Mesendoderm (in vitro differentiated cells): ENCODE data around the gene PCLAF.

ENCODE experiments used
- DNase-seq: peaks from one replicate; pipeline ENCODE4 v3.0.0; 2013
- H2AK5ac ChIP-seq: 2 replicates; pipeline ENCODE4 v1.6.1; 2013; ENCODE audit warnings: low read length, inconsistent platforms
- H2BK120ac ChIP-seq: 2 replicates; pipeline ENCODE4 v1.6.1; 2013; ENCODE audit warnings: low read depth, mild to moderate bottlenecking, low read length, moderate library complexity, mixed read lengths
- H2BK15ac ChIP-seq: replicated peaks from 2 replicates; pipeline ENCODE4 v1.6.1; 2013; ENCODE audit warnings: low read depth, mild to moderate bottlenecking, moderate library complexity
- H2BK5ac ChIP-seq: 2 replicates; pipeline ENCODE4 v1.6.1; 2013; ENCODE audit warnings: low read length, inconsistent platforms
- H3K18ac ChIP-seq: 2 replicates; pipeline ENCODE4 v1.6.1; 2013; ENCODE audit warnings: mild to moderate bottlenecking, low read length, mixed read lengths
- H3K23ac ChIP-seq: one replicate; pipeline ENCODE4 v1.6.1; 2013; ENCODE audit warnings: low read length
- H3K27ac ChIP-seq: 2 replicates; pipeline ENCODE4 v1.5.1; 2013; ENCODE audit warnings: low read depth, mild to moderate bottlenecking, inconsistent platforms, low read length, moderate library complexity
- H3K27me3 ChIP-seq: 2 replicates; pipeline ENCODE4 v1.6.1; 2013; ENCODE audit warnings: low read length, control low read depth, mild to moderate bottlenecking, inconsistent platforms; ENCODE audit not compliant: insufficient read depth, poor library complexity
- H3K36me3 ChIP-seq: 2 replicates; pipeline ENCODE4 v1.6.1; 2013; ENCODE audit warnings: low read length, inconsistent platforms; ENCODE audit not compliant: control insufficient read depth, insufficient read depth
- H3K4ac ChIP-seq: one replicate; pipeline ENCODE4 v1.6.1; 2013; ENCODE audit warnings: low read depth, mild to moderate bottlenecking, low read length, moderate library complexity
- H3K4me1 ChIP-seq: 2 replicates; pipeline ENCODE4 v1.6.1; 2013; ENCODE audit warnings: low read depth, low read length, inconsistent platforms; ENCODE audit not compliant: control insufficient read depth
- H3K4me2 ChIP-seq: 2 replicates; pipeline ENCODE4 v1.6.1; 2013; ENCODE audit warnings: low read length
- H3K4me3 ChIP-seq: 2 replicates; pipeline ENCODE4 v1.5.1; 2013; ENCODE audit warnings: mild to moderate bottlenecking, low read length
- H3K56ac ChIP-seq: one replicate; pipeline ENCODE4 v1.6.1; 2013; ENCODE audit warnings: low read length
- H3K79me1 ChIP-seq: 2 replicates; pipeline ENCODE4 v1.6.1; 2013; ENCODE audit warnings: low read length, inconsistent platforms
- H3K79me2 ChIP-seq: 2 replicates; pipeline ENCODE4 v1.6.1; 2013; ENCODE audit warnings: mild to moderate bottlenecking, low read length; ENCODE audit not compliant: control insufficient read depth, insufficient read depth
- H3K9ac ChIP-seq: 2 replicates; pipeline ENCODE4 v1.6.1; 2013; ENCODE audit warnings: low read length, inconsistent platforms
- H4K5ac ChIP-seq: one replicate; pipeline ENCODE4 v1.6.1; 2013; ENCODE audit warnings: low read length
- H4K8ac ChIP-seq: one replicate; pipeline ENCODE4 v1.6.1; 2013; ENCODE audit warnings: low read depth, mild to moderate bottlenecking, control low read depth, low read length, moderate library complexity
- WGBS: extraction: QIAGEN DNeasy Blood & Tissue Kit; methylation state at CpG from one replicate; pipeline ENCODE4 v1.1.7; 2013; ENCODE audit warnings: low lambda C conversion rate, missing lambda C conversion rate; ENCODE audit not compliant: insufficient coverage; ENCODE audit errors: extremely low coverage; 5-methylcytosine and 5-hydroxymethylcytosine counted together

PCLAF gene

GRCh38 chr15:64361259-64361658 is 20.0 kb downstream of the PCLAF start:
- Histone ChIP-seq H3K36me3 (no peaks in the 10 kb centered on the region), H3K4ac (no peak overlapping the region), H4K5ac (no peak overlapping the region), H2BK15ac (no peak overlapping the region), H2BK5ac (no peak overlapping the region), H3K56ac (no peak overlapping the region), H3K79me2 (no peaks in the 10 kb centered on the region), H3K18ac (no peak overlapping the region), H3K4me1 (no peaks in the 10 kb centered on the region), H3K4me2 (no peak overlapping the region), H3K9ac (no peak overlapping the region), H3K27me3 (no peaks in the 10 kb centered on the region), H3K27ac (no peak overlapping the region), H3K23ac (no peak overlapping the region), H2BK120ac (no peak overlapping the region), H4K8ac (no peak overlapping the region), H3K79me1 (no peaks in the 10 kb centered on the region), H2AK5ac (no peak overlapping the region), H3K4me3 (no peak overlapping the region)
- no peak for DNase-seq
- WGBS = no CpG with 5 or more reads among the region's 4 CpGs

DNA sequence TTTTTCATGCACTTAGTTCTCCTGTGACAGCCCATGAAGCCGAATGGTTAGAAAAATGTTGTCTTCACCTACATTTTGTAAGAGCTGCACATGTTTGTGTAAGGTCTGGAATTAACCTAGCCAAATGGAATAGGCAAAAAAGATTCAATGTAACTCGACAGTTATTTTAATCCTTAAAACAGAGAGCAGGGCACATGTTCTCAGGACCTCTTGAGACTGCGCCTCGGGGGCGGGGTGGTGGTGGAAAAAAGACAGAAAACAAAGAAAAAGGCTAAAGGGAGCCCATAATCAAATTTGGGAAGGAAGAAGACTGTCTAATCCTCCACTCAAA is 24.6 kb downstream of the PCLAF start:
- WGBS = no CpG with 5 or more reads among the region's 5 CpGs
- DNase-seq = no peak

DNA sequence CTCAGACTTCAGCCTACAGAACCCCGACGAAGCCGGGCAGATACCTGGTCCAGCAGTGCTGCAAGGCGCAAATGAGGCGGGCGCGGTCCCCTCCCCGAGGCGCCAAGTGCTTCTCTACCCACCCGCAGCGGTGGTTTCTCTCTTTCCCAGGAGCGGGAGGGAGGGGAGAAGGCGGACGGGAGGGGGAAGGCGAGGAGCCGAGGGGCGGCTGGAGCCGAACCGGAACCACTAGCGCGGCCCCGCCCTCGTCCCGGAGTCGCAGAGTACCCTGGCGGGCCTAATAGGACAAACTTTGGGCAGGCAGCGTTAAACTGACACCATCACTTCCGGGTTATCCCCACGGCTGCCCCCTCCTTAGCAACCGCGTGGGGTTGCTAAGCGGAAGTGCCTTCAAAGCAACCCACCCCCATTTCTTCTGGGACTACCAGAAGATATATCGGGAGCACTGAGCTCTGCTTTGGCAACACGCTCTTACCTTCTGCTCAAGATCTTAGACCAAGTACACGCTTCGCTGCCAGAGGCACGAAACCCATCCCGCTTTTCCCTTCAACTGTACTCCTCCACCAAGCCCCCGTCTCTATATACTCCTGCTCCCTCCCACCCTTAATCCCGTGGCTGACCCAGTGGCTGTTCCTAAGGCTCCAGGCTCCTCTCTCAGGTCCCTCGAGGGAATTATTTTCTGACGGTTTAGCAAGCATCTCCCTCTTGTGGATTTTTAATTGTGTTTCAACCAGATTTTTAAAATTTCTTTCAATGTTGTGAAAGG is 25.1 kb downstream of the PCLAF start, which contains the start of gene CSNK1G1:
Gene CSNK1G1 (minus strand): TSS at position 230 of the 766 bp plus-strand sequence. CDS start 55,674 bp downstream, outside the sequence.
- Histone ChIP-seq H3K4me2 (peak within 1 kb of the TSS; percentile 81), H3K18ac (peak within 1 kb of the TSS; percentile 82), H4K5ac (no peak within 1 kb of the TSS), H4K8ac (peak within 1 kb of the TSS; percentile 7), H3K56ac (peak within 1 kb of the TSS; percentile 93), H3K79me1 (peaks cover 4% of the 10 kb centered on the region), H3K4me3 (peak within 1 kb of the TSS; percentile 94), H2BK120ac (peak within 1 kb of the TSS; percentile 17), H3K9ac (peak within 1 kb of the TSS; percentile 91), H3K27ac (peak within 1 kb of the TSS; percentile 51), H2AK5ac (no peak within 1 kb of the TSS), H3K4me1 (no peaks in the 10 kb centered on the region), H2BK5ac (no peak within 1 kb of the TSS), H2BK15ac (no peak within 1 kb of the TSS), H3K23ac (no peak within 1 kb of the TSS), H3K4ac (peak within 1 kb of the TSS; percentile 89), H3K36me3 (no peaks in the 10 kb centered on the region), H3K79me2 (peaks cover 10% of the 10 kb centered on the region), H3K27me3 (no peaks in the 10 kb centered on the region)
- DNase-seq = peak; percentile 99
- WGBS = no CpG with 5 or more reads among the region's 42 CpGs

More for the DNA sequence above, 24.6 kb downstream of the PCLAF start:
- Histone ChIP-seq H4K8ac (no peak overlapping the region), H3K27me3 (no peaks in the 10 kb centered on the region), H2BK5ac (no peak overlapping the region), H2AK5ac (no peak overlapping the region), H3K4ac (no peak overlapping the region), H3K36me3 (no peaks in the 10 kb centered on the region), H3K9ac (peak overlapping the region; percentile 8), H3K79me2 (peaks cover 10% of the 10 kb centered on the region), H3K4me3 (no peak overlapping the region), H3K27ac (no peak overlapping the region), H2BK120ac (no peak overlapping the region), H3K79me1 (peaks cover 4% of the 10 kb centered on the region), H3K4me1 (no peaks in the 10 kb centered on the region), H3K4me2 (no peak overlapping the region), H2BK15ac (no peak overlapping the region), H3K56ac (no peak overlapping the region), H3K23ac (no peak overlapping the region), H4K5ac (no peak overlapping the region), H3K18ac (no peak overlapping the region)

GRCh38 chr15:64355348-64355943 is 25.8 kb downstream of the PCLAF start:
- Histone ChIP-seq H2BK5ac (no peak overlapping the region), H3K18ac (peak overlapping the region; percentile 82), H3K4me2 (peak overlapping the region; percentile 81), H3K36me3 (no peaks in the 10 kb centered on the region), H3K79me1 (peaks cover 4% of the 10 kb centered on the region), H4K5ac (no peak overlapping the region), H3K4ac (peak overlapping the region; percentile 89), H2BK120ac (peak overlapping the region; percentile 17), H3K27me3 (no peaks in the 10 kb centered on the region), H2AK5ac (no peak overlapping the region), H3K27ac (peak overlapping the region; percentile 51), H3K23ac (no peak overlapping the region), H3K56ac (peak overlapping the region; percentile 93), H3K79me2 (peaks cover 10% of the 10 kb centered on the region), H4K8ac (peak overlapping the region; percentile 7), H3K4me3 (peak overlapping the region; percentile 94), H2BK15ac (no peak overlapping the region), H3K4me1 (no peaks in the 10 kb centered on the region), H3K9ac (peak overlapping the region; percentile 91)
- peak; percentile 30 for DNase-seq
- WGBS = no CpG with 5 or more reads among the region's 30 CpGs

- H3K79me2 ChIP-seq = peaks cover 10% of the 10 kb centered on the region
- H2BK15ac ChIP-seq = no peak overlapping the region
- no peaks in the 10 kb centered on the region for H3K27me3 ChIP-seq
- peak overlapping the region; percentile 93 for H3K56ac ChIP-seq
- no peak overlapping the region for H3K4ac ChIP-seq
- DNase-seq = no peak
- H3K4me2 ChIP-seq = peak overlapping the region; percentile 81
- H4K8ac ChIP-seq = no peak overlapping the region
- H3K79me1 ChIP-seq = peaks cover 4% of the 10 kb centered on the region
- H3K36me3 ChIP-seq = no peaks in the 10 kb centered on the region
- H2BK120ac ChIP-seq = no peak overlapping the region
- no CpG with 5 or more reads among the region's 5 CpGs for WGBS
- H3K4me1 ChIP-seq = no peaks in the 10 kb centered on the region
- H3K23ac ChIP-seq = no peak overlapping the region
- peak overlapping the region; percentile 91 for H3K9ac ChIP-seq
- H2BK5ac ChIP-seq = no peak overlapping the region
- H3K27ac ChIP-seq = no peak overlapping the region
- no peak overlapping the region for H3K18ac ChIP-seq
- no peak overlapping the region for H4K5ac ChIP-seq
- H3K4me3 ChIP-seq = peak overlapping the region; percentile 94
- no peak overlapping the region for H2AK5ac ChIP-seq
These were observed 26.4 kb downstream of the PCLAF start for GRCh38 chr15:64354688-64355344.
